GM19395 (cell line): ENCODE data around the gene JAK1.
A peak's percentile ranks its signal among the peaks of the same experiment; 100 is the strongest.

Experiments used
- ATAC-seq: cut with Tn5 transposase; IDR thresholded peaks from one replicate; pipeline ENCODE4 v1.9.1; 2021; ENCODE audit warnings: mild to moderate bottlenecking, moderate library complexity; ENCODE audit not compliant: unreplicated experiment

Gene JAK1

GRCh38 chr1:64873576-64873975, 92.8 kb downstream of the JAK1 start:
- ATAC-seq: no peak

- ATAC-seq: no peak
These were observed 94.3 kb downstream of the JAK1 start for GRCh38 chr1:64872067-64872466.

- ATAC-seq: no peak
These were observed 95.1 kb downstream of the JAK1 start for GRCh38 chr1:64871256-64871655.

- ATAC-seq: no peak
These were observed 99.1 kb downstream of the JAK1 start for GRCh38 chr1:64867266-64867665.

GRCh38 chr1:64866689-64867088, 99.7 kb downstream of the JAK1 start:
- ATAC-seq: no peak

GRCh38 chr1:64865105-64865757, 101.1 kb downstream of the JAK1 start:
- ATAC-seq: no peak

GRCh38 chr1:64864018-64864940, 102.1 kb downstream of the JAK1 start:
- ATAC-seq: peak; percentile 100

GRCh38 chr1:64861611-64862010, 104.7 kb downstream of the JAK1 start:
- ATAC-seq: no peak

- no peak for ATAC-seq
These were observed 109.0 kb downstream of the JAK1 start for GRCh38 chr1:64857347-64857746.

- ATAC-seq: no peak
These were observed 109.8 kb downstream of the JAK1 start for GRCh38 chr1:64856553-64856952.

- ATAC-seq: no peak
These were observed 110.8 kb downstream of the JAK1 start for GRCh38 chr1:64855557-64855956.

GRCh38 chr1:64854674-64855073, 111.7 kb downstream of the JAK1 start:
- no peak for ATAC-seq

- ATAC-seq: no peak
These were observed 114.7 kb downstream of the JAK1 start for GRCh38 chr1:64851664-64852063.

GRCh38 chr1:64850846-64851245, 115.5 kb downstream of the JAK1 start:
- ATAC-seq: no peak

GRCh38 chr1:64849942-64850341, 116.4 kb downstream of the JAK1 start:
- no peak for ATAC-seq

GRCh38 chr1:64848803-64849202, 117.5 kb downstream of the JAK1 start:
- no peak for ATAC-seq

GRCh38 chr1:64848136-64848535, 118.2 kb downstream of the JAK1 start:
- ATAC-seq: no peak

GRCh38 chr1:64847666-64848065, 118.7 kb downstream of the JAK1 start:
- ATAC-seq: no peak

GRCh38 chr1:64846573-64847430, 119.5 kb downstream of the JAK1 start:
- ATAC-seq: no peak

GRCh38 chr1:64845831-64846425, 120.4 kb downstream of the JAK1 start:
- ATAC-seq: no peak

- ATAC-seq: no peak
These were observed 121.7 kb downstream of the JAK1 start for GRCh38 chr1:64844609-64845008.
